Measurements from ENCODE around the gene CDKAL1. TPM values are rescaled to one million over a fixed set of nuclear protein-coding genes. Genes with fewer than 3 reads are reported as not detected.

The CDKAL1 gene
- total RNA-seq, 1 experiment from 2014 or later, result 13.8 TPM

DNA sequence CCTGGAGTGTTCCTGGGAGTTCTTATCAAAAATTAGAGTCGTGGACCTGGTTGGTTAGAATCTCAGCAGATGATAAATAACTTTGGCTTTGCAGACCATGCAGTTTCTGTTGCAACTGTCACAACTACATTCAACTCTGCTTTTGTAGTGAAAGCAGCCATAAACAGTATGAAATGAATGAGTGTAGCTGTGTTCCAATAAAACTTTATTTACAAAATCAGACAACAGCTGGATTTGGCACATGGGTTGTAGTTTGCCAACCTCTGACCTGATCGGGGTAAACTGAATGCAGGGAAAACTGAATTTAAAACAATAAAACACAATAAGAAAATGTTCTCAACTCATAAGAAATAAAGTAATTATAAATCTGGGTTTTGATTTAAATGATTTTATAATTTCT, 513.8 kb downstream of the CDKAL1 start:
- ChIA-PET POLR2A (ENCODE audit: unreplicated experiment) (no interaction called here), CTCF (no interaction called here)
- Histone ChIP-seq H3K4me1 (ENCODE audit: insufficient read depth, low read length) (peaks cover 11% of the 10 kb centered on the region; the same call in 1 of the 2 replicates), H3K27me3 (ENCODE audit: low read length) (no peaks in the 10 kb centered on the region), H3K9ac (ENCODE audit: low read length) (no peak overlapping the region), H3K27ac (ENCODE audit: low read length) (no peak overlapping the region), H3K9me2 (replicated peaks; ENCODE audit: low read length) (no peaks in the 10 kb centered on the region), H3K79me2 (ENCODE audit: low read length) (no peaks in the 10 kb centered on the region), H4K20me1 (ENCODE audit: low read length) (no peaks in the 10 kb centered on the region), H3K9me3 (ENCODE audit: low read length) (no peaks in the 10 kb centered on the region), H2AFZ (ENCODE audit: low read length) (no peak overlapping the region), H3K36me3 (ENCODE audit: low read depth, low read length) (no peaks in the 10 kb centered on the region), H3K4me3 (ENCODE audit: low read length) (no peak overlapping the region), H3F3A (ENCODE audit: low read length, unreplicated experiment) (peaks cover 5% of the 10 kb centered on the region), H3K4me2 (ENCODE audit: low read length) (no peak overlapping the region)
- DNase-seq (no peak), ATAC-seq (no peak)
- TF ChIP-seq, protein P1, sequence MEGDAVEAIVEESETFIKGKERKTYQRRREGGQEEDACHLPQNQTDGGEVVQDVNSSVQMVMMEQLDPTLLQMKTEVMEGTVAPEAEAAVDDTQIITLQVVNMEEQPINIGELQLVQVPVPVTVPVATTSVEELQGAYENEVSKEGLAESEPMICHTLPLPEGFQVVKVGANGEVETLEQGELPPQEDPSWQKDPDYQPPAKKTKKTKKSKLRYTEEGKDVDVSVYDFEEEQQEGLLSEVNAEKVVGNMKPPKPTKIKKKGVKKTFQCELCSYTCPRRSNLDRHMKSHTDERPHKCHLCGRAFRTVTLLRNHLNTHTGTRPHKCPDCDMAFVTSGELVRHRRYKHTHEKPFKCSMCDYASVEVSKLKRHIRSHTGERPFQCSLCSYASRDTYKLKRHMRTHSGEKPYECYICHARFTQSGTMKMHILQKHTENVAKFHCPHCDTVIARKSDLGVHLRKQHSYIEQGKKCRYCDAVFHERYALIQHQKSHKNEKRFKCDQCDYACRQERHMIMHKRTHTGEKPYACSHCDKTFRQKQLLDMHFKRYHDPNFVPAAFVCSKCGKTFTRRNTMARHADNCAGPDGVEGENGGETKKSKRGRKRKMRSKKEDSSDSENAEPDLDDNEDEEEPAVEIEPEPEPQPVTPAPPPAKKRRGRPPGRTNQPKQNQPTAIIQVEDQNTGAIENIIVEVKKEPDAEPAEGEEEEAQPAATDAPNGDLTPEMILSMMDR (conservative IDR thresholded peaks at IDR 0.05; ENCODE audit: low read depth, low read length), result no peak
- no peak for TF ChIP-seq EZH2phosphoT487 (IDR thresholded peaks at IDR 0.05; ENCODE audit: borderline replicate concordance, low read length)
- no peak for TF ChIP-seq EZH2 (IDR thresholded peaks at IDR 0.05; ENCODE audit: low read length, unreplicated experiment)
- BruUV-seq (replicated peaks), result no TSS peak
- intact Hi-C loops (cut with micrococcal nuclease), result loop anchor here (2.0 kb wide), 1 partner anchor 25 kb away; no protein-coding TSS in a partner anchor

DNA sequence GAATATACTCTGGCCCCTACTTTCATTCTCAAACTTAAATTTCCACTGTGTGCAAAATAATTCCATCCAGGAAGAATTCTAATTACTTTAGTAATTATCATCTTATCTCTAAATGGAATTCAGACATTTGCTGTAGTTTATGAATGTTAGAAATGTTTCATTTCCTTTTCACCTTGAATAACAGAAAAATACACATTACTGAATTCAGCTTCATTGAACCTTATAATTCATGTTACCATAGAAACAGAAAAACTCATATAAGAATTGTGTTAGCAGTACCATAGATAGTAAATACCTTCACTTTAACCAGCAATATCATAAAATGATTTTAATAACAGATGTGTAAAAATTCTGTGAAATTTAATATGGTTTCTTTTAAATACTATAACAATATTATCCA, 514.9 kb downstream of the CDKAL1 start:
- Histone ChIP-seq H3K27me3 (ENCODE audit: low read length) (no peaks in the 10 kb centered on the region), H4K20me1 (ENCODE audit: low read length) (no peaks in the 10 kb centered on the region), H3K27ac (ENCODE audit: low read length) (no peak overlapping the region), H3F3A (ENCODE audit: low read length, unreplicated experiment) (peaks cover 5% of the 10 kb centered on the region), H3K4me3 (ENCODE audit: low read length) (no peak overlapping the region), H3K36me3 (ENCODE audit: low read depth, low read length) (no peaks in the 10 kb centered on the region), H3K9me3 (ENCODE audit: low read length) (no peaks in the 10 kb centered on the region), H2AFZ (ENCODE audit: low read length) (no peak overlapping the region), H3K9ac (ENCODE audit: low read length) (no peak overlapping the region), H3K79me2 (ENCODE audit: low read length) (no peaks in the 10 kb centered on the region), H3K9me2 (replicated peaks; ENCODE audit: low read length) (no peaks in the 10 kb centered on the region), H3K4me2 (ENCODE audit: low read length) (no peak overlapping the region), H3K4me1 (ENCODE audit: insufficient read depth, low read length) (peaks cover 21% of the 10 kb centered on the region)
- no peak for TF ChIP-seq EZH2phosphoT487 (IDR thresholded peaks at IDR 0.05; ENCODE audit: borderline replicate concordance, low read length)
- no peak for TF ChIP-seq EZH2 (IDR thresholded peaks at IDR 0.05; ENCODE audit: low read length, unreplicated experiment)
- TF ChIP-seq, protein P1 (conservative IDR thresholded peaks at IDR 0.05; ENCODE audit: low read depth, low read length), result no peak
- intact Hi-C loops (cut with micrococcal nuclease), result loop anchor here (2.0 kb wide), 1 partner anchor 26 kb away; no protein-coding TSS in a partner anchor
- DNase-seq, result no peak
- ATAC-seq, result 0 out of 2 replicates have a peak, but pooled peaks have one; percentile 13
- ChIA-PET POLR2A (ENCODE audit: unreplicated experiment) (no interaction called here), CTCF (no interaction called here)
- no TSS peak for BruUV-seq (replicated peaks)

DNA sequence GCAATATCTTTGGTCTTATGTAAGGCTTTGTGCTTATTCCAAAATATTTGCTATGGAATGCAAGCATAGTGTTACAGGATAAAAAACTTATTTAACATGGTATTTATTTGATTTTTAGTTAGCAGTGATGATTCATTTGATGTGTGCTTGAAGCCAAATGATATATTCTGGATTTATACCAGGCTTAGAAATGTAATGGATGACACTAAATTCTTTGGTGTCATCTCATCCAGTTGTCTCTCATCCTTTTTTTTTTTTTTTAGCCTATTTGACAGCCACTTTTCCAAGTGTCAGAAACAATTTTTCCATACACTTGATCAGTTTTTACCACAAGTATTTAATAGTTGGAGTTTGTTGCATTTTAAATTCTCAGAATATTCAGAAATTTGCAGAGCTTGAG, 515.3 kb downstream of the CDKAL1 start:
- BruUV-seq (replicated peaks), result no TSS peak

More for the DNA sequence above, 515.3 kb downstream of the CDKAL1 start:
- Histone ChIP-seq H3K36me3 (ENCODE audit: low read depth, low read length) (no peaks in the 10 kb centered on the region), H3K27me3 (ENCODE audit: low read length) (no peaks in the 10 kb centered on the region), H3K4me3 (ENCODE audit: low read length) (no peak overlapping the region), H3K79me2 (ENCODE audit: low read length) (no peaks in the 10 kb centered on the region), H3K9me2 (replicated peaks; ENCODE audit: low read length) (no peaks in the 10 kb centered on the region), H3K9me3 (ENCODE audit: low read length) (no peaks in the 10 kb centered on the region), H3K4me1 (ENCODE audit: insufficient read depth, low read length) (peaks cover 22% of the 10 kb centered on the region), H3K9ac (ENCODE audit: low read length) (no peak overlapping the region), H3K4me2 (ENCODE audit: low read length) (no peak overlapping the region), H3F3A (ENCODE audit: low read length, unreplicated experiment) (peaks cover 5% of the 10 kb centered on the region), H2AFZ (ENCODE audit: low read length) (no peak overlapping the region), H4K20me1 (ENCODE audit: low read length) (no peaks in the 10 kb centered on the region), H3K27ac (ENCODE audit: low read length) (no peak overlapping the region)
- DNase-seq, result peak; percentile 24
- no peak for TF ChIP-seq EZH2phosphoT487 (IDR thresholded peaks at IDR 0.05; ENCODE audit: borderline replicate concordance, low read length)
- TF ChIP-seq, protein P1 (conservative IDR thresholded peaks at IDR 0.05; ENCODE audit: low read depth, low read length), result no peak
- no peak for TF ChIP-seq EZH2 (IDR thresholded peaks at IDR 0.05; ENCODE audit: low read length, unreplicated experiment)
- ChIA-PET POLR2A (ENCODE audit: unreplicated experiment) (no interaction called here), CTCF (no interaction called here)
- peak; percentile 69 for ATAC-seq
- intact Hi-C loops (cut with micrococcal nuclease), result loop anchor here (2.0 kb wide), 1 partner anchor 27 kb away; no protein-coding TSS in a partner anchor
